Esophagus (tissue), 2 donors: Measurements from ENCODE around the gene FOXF1. TPM values are rescaled to one million over a fixed set of nuclear protein-coding genes. Genes with fewer than 3 reads are reported as not detected.
A peak's percentile ranks its signal among the peaks of the same experiment; 100 is the strongest.

Source experiments
- H3K27ac ChIP-seq, 2 donors: one replicate each; pipeline ENCODE4 v1.5.1; 2013; ENCODE audit warnings: low read depth in 2 of 2, mild to moderate bottlenecking in 2 of 2, inconsistent platforms in 1 of 2, low read length in 1 of 2, moderate library complexity in 1 of 2
- H3K27me3 ChIP-seq, 2 donors: one replicate each; pipeline ENCODE4 v1.6.1; 2013; ENCODE audit warnings: low read length in 2 of 2, control low read depth in 1 of 2, mild to moderate bottlenecking in 1 of 2; ENCODE audit not compliant: insufficient read depth in 2 of 2, control insufficient read depth in 1 of 2
- H3K36me3 ChIP-seq, 2 donors: one replicate each; pipeline ENCODE4 v1.6.1; 2013; ENCODE audit warnings: low read length in 1 of 2; ENCODE audit not compliant: control insufficient read depth in 2 of 2, insufficient read depth in 2 of 2
- H3K4me1 ChIP-seq, 2 donors: one replicate each; pipeline ENCODE4 v1.6.1; 2013; ENCODE audit warnings: low read length in 1 of 2; ENCODE audit not compliant: control insufficient read depth in 2 of 2, insufficient read depth in 2 of 2
- H3K4me3 ChIP-seq, 2 donors: one replicate each; pipeline ENCODE4 v1.5.1; 2013; ENCODE audit warnings: low read length in 2 of 2, mild to moderate bottlenecking in 2 of 2, low read depth in 1 of 2, moderate library complexity in 1 of 2
- H3K9me3 ChIP-seq, 2 donors: one replicate each; pipeline ENCODE4 v1.6.1; 2013; ENCODE audit warnings: mild to moderate bottlenecking in 2 of 2, low read depth in 1 of 2, low read length in 1 of 2, moderate library complexity in 1 of 2; ENCODE audit not compliant: control insufficient read depth in 2 of 2, insufficient read depth in 1 of 2
- WGBS, 2 donors: extraction: QIAGEN DNeasy Blood & Tissue Kit; methylation state at CpG; one replicate each; pipeline ENCODE4 v1.1.7; 2013; 5-methylcytosine and 5-hydroxymethylcytosine counted together
- polyA plus RNA-seq, 2 donors: library from polyadenylated mRNA; stranded (reverse); fragments of 200-250 nt; gene quantifications; one replicate each; pipeline ENCODE4 v1.2.3, GENCODE V29; 2013
- donor health status: healthy with polysubstance abuse.
- donor health status: Bipolar disorder and iron deficiency.

FOXF1 gene
- 1 to 10 TPM; 2.1 to 4.6 TPM for polyA plus RNA-seq

- Histone ChIP-seq H3K27me3 (peaks cover 12 to 14% of the 10 kb centered on the region in 2 donors), H3K27ac (peak within 1 kb of the TSS; percentile 92 to 94), H3K4me1 (peaks cover 7 to 22% of the 10 kb centered on the region in 2 donors), H3K9me3 (peaks cover 0 to 2% of the 10 kb centered on the region in 2 donors), H3K36me3 (no peaks in the 10 kb centered on the region), H3K4me3 (peak within 1 kb of the TSS; percentile 64 to 71)
- 3 to 4% methylated on average over 65 to 89 of the region's 89 CpGs for WGBS, 2 donors
These were observed at the start of gene FOXF1 for GRCh38 chr16:86510465-86511261. Gene FOXF1, plus strand, starts transcription at chr16:86510527. Its CDS starts 43 bp downstream, at chr16:86510570.

GRCh38 chr16:86461037-86461436 lies 49.3 kb upstream of the FOXF1 start:
- H3K9me3 ChIP-seq, result peaks cover 0 to 8% of the 10 kb centered on the region in 2 donors
- no peak overlapping the region for H3K4me3 ChIP-seq
- peak overlapping the region in 1 of 2 donors; percentile 35 for H3K27ac ChIP-seq
- H3K4me1 ChIP-seq, result peaks cover 0 to 2% of the 10 kb centered on the region in 2 donors
- H3K36me3 ChIP-seq, result no peaks in the 10 kb centered on the region
- H3K27me3 ChIP-seq, result no peaks in the 10 kb centered on the region

GRCh38 chr16:86462334-86463084 lies 47.8 kb upstream of the FOXF1 start:
- H3K27ac ChIP-seq, result peak overlapping the region; percentile 21 to 47
- H3K36me3 ChIP-seq, result no peaks in the 10 kb centered on the region
- peaks cover 0 to 2% of the 10 kb centered on the region in 2 donors for H3K4me1 ChIP-seq
- H3K9me3 ChIP-seq, result peaks cover 0 to 8% of the 10 kb centered on the region in 2 donors
- no peak overlapping the region for H3K4me3 ChIP-seq
- WGBS, 2 donors, result 47 to 56% methylated on average over 17 of the region's 17 CpGs
- no peaks in the 10 kb centered on the region for H3K27me3 ChIP-seq

- Histone ChIP-seq H3K4me1 (peaks cover 0 to 2% of the 10 kb centered on the region in 2 donors), H3K4me3 (no peak overlapping the region), H3K27ac (no peak overlapping the region), H3K27me3 (no peaks in the 10 kb centered on the region), H3K36me3 (no peaks in the 10 kb centered on the region), H3K9me3 (peaks cover 0 to 8% of the 10 kb centered on the region in 2 donors)
- WGBS, 2 donors, result 94 to 96% methylated on average over 2 of the region's 2 CpGs
These were observed 46.3 kb upstream of the FOXF1 start for GRCh38 chr16:86464044-86464443.

- 91 to 94% methylated on average over 2 of the region's 2 CpGs for WGBS, 2 donors
- no peak overlapping the region for H3K4me3 ChIP-seq
- no peaks in the 10 kb centered on the region for H3K27me3 ChIP-seq
- H3K4me1 ChIP-seq, result no peaks in the 10 kb centered on the region
- no peaks in the 10 kb centered on the region for H3K36me3 ChIP-seq
- H3K27ac ChIP-seq, result no peak overlapping the region
- H3K9me3 ChIP-seq, result peaks cover 0 to 8% of the 10 kb centered on the region in 2 donors
These were observed 44.9 kb upstream of the FOXF1 start for GRCh38 chr16:86465434-86465833.

GRCh38 chr16:86466696-86467406 lies 43.5 kb upstream of the FOXF1 start:
- peaks cover 0 to 4% of the 10 kb centered on the region in 2 donors for H3K9me3 ChIP-seq
- H3K27me3 ChIP-seq, result no peaks in the 10 kb centered on the region
- peaks cover 0 to 3% of the 10 kb centered on the region in 2 donors for H3K4me1 ChIP-seq
- no peaks in the 10 kb centered on the region for H3K36me3 ChIP-seq
- 87 to 89% methylated on average over 29 of the region's 29 CpGs for WGBS, 2 donors
- H3K4me3 ChIP-seq, result no peak overlapping the region
- H3K27ac ChIP-seq, result no peak overlapping the region

- no peak overlapping the region for H3K4me3 ChIP-seq
- H3K27me3 ChIP-seq, result no peaks in the 10 kb centered on the region
- H3K4me1 ChIP-seq, result peaks cover 0 to 4% of the 10 kb centered on the region in 2 donors
- H3K36me3 ChIP-seq, result no peaks in the 10 kb centered on the region
- H3K27ac ChIP-seq, result no peak overlapping the region
- 73 to 75% methylated on average over 8 of the region's 8 CpGs for WGBS, 2 donors
- H3K9me3 ChIP-seq, result peaks cover 0 to 8% of the 10 kb centered on the region in 2 donors
These were observed 42.8 kb upstream of the FOXF1 start for GRCh38 chr16:86467490-86467889.

- Histone ChIP-seq H3K4me1 (peaks cover 0 to 4% of the 10 kb centered on the region in 2 donors), H3K9me3 (peaks cover 0 to 6% of the 10 kb centered on the region in 2 donors), H3K27me3 (peaks cover 0 to 2% of the 10 kb centered on the region in 2 donors), H3K4me3 (no peak overlapping the region), H3K36me3 (no peaks in the 10 kb centered on the region), H3K27ac (no peak overlapping the region)
- 65 to 66% methylated on average over 9 of the region's 9 CpGs for WGBS, 2 donors
These were observed 39.4 kb upstream of the FOXF1 start for GRCh38 chr16:86470964-86471363.

GRCh38 chr16:86471896-86472295 lies 38.4 kb upstream of the FOXF1 start:
- peaks cover 0 to 4% of the 10 kb centered on the region in 2 donors for H3K4me1 ChIP-seq
- no peak overlapping the region for H3K27ac ChIP-seq
- H3K36me3 ChIP-seq, result no peaks in the 10 kb centered on the region
- WGBS, 2 donors, result 89 to 90% methylated on average over 12 of the region's 12 CpGs
- peaks cover 0 to 4% of the 10 kb centered on the region in 2 donors for H3K27me3 ChIP-seq
- H3K4me3 ChIP-seq, result no peak overlapping the region
- peaks cover 0 to 6% of the 10 kb centered on the region in 2 donors for H3K9me3 ChIP-seq
